HT-29 (cell line): ENCODE results near the gene SCN3A. TPM values are rescaled to one million over a fixed set of nuclear protein-coding genes. Genes with fewer than 3 reads are reported as not detected.

Experiments used
- DNase-seq: peaks from one replicate; pipeline ENCODE4 v3.0.0-alpha.2; 2015; ENCODE audit warnings: low spot score
- total RNA-seq: library from RNA; depleted of rRNA; stranded (reverse); fragments of >200 nt; shearing (Covaris generic); gene quantifications from 2 replicates; pipeline ENCODE4 v1.2.3, GENCODE V29; 2014

Gene SCN3A
- total RNA-seq, 1 experiment from 2014 or later: not detected

- DNase-seq: no peak
These were observed 12.6 kb downstream of the SCN3A start for GRCh38 chr2:165191096-165191728.

- DNase-seq: no peak
These were observed 18.2 kb downstream of the SCN3A start for GRCh38 chr2:165185633-165186032.

GRCh38 chr2:165182029-165182428, 21.8 kb downstream of the SCN3A start:
- no peak for DNase-seq

- DNase-seq: no peak
These were observed 27.1 kb downstream of the SCN3A start for GRCh38 chr2:165176780-165177179.

GRCh38 chr2:165173215-165173614, 30.6 kb downstream of the SCN3A start:
- no peak for DNase-seq

- DNase-seq: no peak
These were observed 39.6 kb downstream of the SCN3A start for GRCh38 chr2:165164201-165164600.

GRCh38 chr2:165163761-165164160, 40.1 kb downstream of the SCN3A start:
- no peak for DNase-seq

GRCh38 chr2:165162466-165162865, 41.4 kb downstream of the SCN3A start:
- no peak for DNase-seq

GRCh38 chr2:165161510-165161909, 42.3 kb downstream of the SCN3A start:
- no peak for DNase-seq

- DNase-seq: no peak
These were observed 46.7 kb downstream of the SCN3A start for GRCh38 chr2:165157160-165157559.

GRCh38 chr2:165155152-165155551, 48.7 kb downstream of the SCN3A start:
- DNase-seq: no peak

- DNase-seq: no peak
These were observed 54.4 kb downstream of the SCN3A start for GRCh38 chr2:165149439-165149838.

- no peak for DNase-seq
These were observed 56.4 kb downstream of the SCN3A start for GRCh38 chr2:165147186-165148045.

- DNase-seq: no peak
These were observed 59.5 kb downstream of the SCN3A start for GRCh38 chr2:165144315-165144714.

- no peak for DNase-seq
These were observed 62.1 kb downstream of the SCN3A start for GRCh38 chr2:165141601-165142354.

- no peak for DNase-seq
These were observed 77.6 kb downstream of the SCN3A start for GRCh38 chr2:165126244-165126643.

- no peak for DNase-seq
These were observed 81.3 kb downstream of the SCN3A start for GRCh38 chr2:165122521-165122920.

GRCh38 chr2:165120740-165121467, 82.9 kb downstream of the SCN3A start:
- DNase-seq: no peak

- DNase-seq: no peak
These were observed 88.6 kb downstream of the SCN3A start for GRCh38 chr2:165115258-165115657.

GRCh38 chr2:165114346-165114939, 89.4 kb downstream of the SCN3A start:
- no peak for DNase-seq

GRCh38 chr2:165113414-165113813, 90.4 kb downstream of the SCN3A start:
- DNase-seq: no peak
